HG02884 (cell line): ENCODE measurements around the gene NFIB.

Source experiments
- ATAC-seq: cut with Tn5 transposase; IDR thresholded peaks from one replicate; pipeline ENCODE4 v1.9.1; 2021; ENCODE audit warnings: mild to moderate bottlenecking, moderate library complexity; ENCODE audit not compliant: unreplicated experiment

The NFIB gene

GRCh38 chr9:14056316-14056861 lies 257.6 kb downstream of the NFIB start:
- no peak for ATAC-seq

GRCh38 chr9:14054096-14054495 lies 259.8 kb downstream of the NFIB start:
- no peak for ATAC-seq

- no peak for ATAC-seq
Observed at GRCh38 chr9:14052359-14052758, 261.6 kb downstream of the NFIB start.

GRCh38 chr9:14051419-14051818 lies 262.5 kb downstream of the NFIB start:
- ATAC-seq = no peak

GRCh38 chr9:14043483-14043882 lies 270.5 kb downstream of the NFIB start:
- no peak for ATAC-seq

- no peak for ATAC-seq
Observed at GRCh38 chr9:14037331-14037730, 276.6 kb downstream of the NFIB start.

GRCh38 chr9:14033067-14033466 lies 280.9 kb downstream of the NFIB start:
- no peak for ATAC-seq
